Mesenchymal stem cell (in vitro differentiated cells and primary cell): Measurements from ENCODE around the gene CNIH4.
"Not testable (repeated sequence)": the region's sequence is repeated elsewhere in the genome, so short reads cannot be mapped to it uniquely, and the experiment has no call there.

Experiments used
- DNase-seq: peaks from one replicate; pipeline ENCODE4 v3.0.0-alpha.2; 2013
- H2AFZ ChIP-seq: one replicate; pipeline ENCODE4 v1.6.1; 2013; ENCODE audit warnings: low read depth, mild to moderate bottlenecking, control low read depth, inconsistent platforms, low read length, moderate library complexity
- H2AK5ac ChIP-seq: 2 replicates; pipeline ENCODE4 v1.6.1; 2013; ENCODE audit warnings: low read length, moderate library complexity, mild to moderate bottlenecking, inconsistent platforms; ENCODE audit not compliant: severe bottlenecking
- H2BK120ac ChIP-seq: one replicate; pipeline ENCODE4 v1.6.1; 2013; ENCODE audit warnings: low read depth, mild to moderate bottlenecking, inconsistent platforms, low read length, moderate library complexity
- H2BK12ac ChIP-seq, 2 experiments: one replicate each; pipeline ENCODE4 v1.6.1; 2013; ENCODE audit warnings: inconsistent platforms in 2 of 2, low read length in 2 of 2, mild to moderate bottlenecking in 2 of 2, moderate library complexity in 2 of 2, control low read depth in 1 of 2
- H2BK15ac ChIP-seq: one replicate; pipeline ENCODE4 v1.6.1; 2013; ENCODE audit warnings: mild to moderate bottlenecking, low read depth, inconsistent platforms; ENCODE audit not compliant: poor library complexity, severe bottlenecking
- H2BK5ac ChIP-seq: 2 replicates; pipeline ENCODE4 v1.6.1; 2013; ENCODE audit warnings: low read depth, mild to moderate bottlenecking, low read length, control low read depth, inconsistent platforms; ENCODE audit not compliant: poor library complexity, severe bottlenecking
- H3K14ac ChIP-seq, 2 experiments: one replicate each; pipeline ENCODE4 v1.6.1; 2013; ENCODE audit warnings: inconsistent platforms in 2 of 2, low read length in 2 of 2, control low read depth in 1 of 2, mild to moderate bottlenecking in 1 of 2, moderate library complexity in 1 of 2
- H3K18ac ChIP-seq, 2 experiments: one replicate each; pipeline ENCODE4 v1.6.1; 2013; ENCODE audit warnings: inconsistent platforms in 2 of 2, low read length in 2 of 2, control low read depth in 1 of 2, low read depth in 1 of 2, mild to moderate bottlenecking in 1 of 2
- H3K23ac ChIP-seq, 2 experiments: one replicate each; pipeline ENCODE4 v1.6.1; 2013; ENCODE audit warnings: inconsistent platforms in 2 of 2, low read length in 2 of 2, mild to moderate bottlenecking in 2 of 2, moderate library complexity in 2 of 2, control low read depth in 1 of 2
- H3K27ac ChIP-seq: 2 replicates; pipeline ENCODE4 v1.5.1; 2013; ENCODE audit warnings: mild to moderate bottlenecking, moderate library complexity, low read length, control low read depth, inconsistent platforms; ENCODE audit not compliant: poor library complexity, severe bottlenecking
- H3K27me3 ChIP-seq, 2 experiments: 2 replicates each; pipeline versions ENCODE4 v1.6.1 to v1.7.0; 2013; ENCODE audit warnings: low read length in 2 of 2, mild to moderate bottlenecking in 2 of 2, moderate library complexity in 2 of 2, control low read depth in 1 of 2, inconsistent platforms in 1 of 2; ENCODE audit not compliant: control insufficient read depth in 1 of 2, insufficient read depth in 1 of 2
- H3K36me3 ChIP-seq, 2 experiments: 2 replicates each; pipeline versions ENCODE4 v1.6.1 to v1.7.0; 2013; ENCODE audit warnings: low read length in 2 of 2, control low read depth in 1 of 2, inconsistent platforms in 1 of 2, low read depth in 1 of 2, mild to moderate bottlenecking in 1 of 2; ENCODE audit not compliant: insufficient read depth in 2 of 2, control insufficient read depth in 1 of 2
- H3K4ac ChIP-seq, 2 experiments: one replicate each; pipeline ENCODE4 v1.6.1; 2013; ENCODE audit warnings: inconsistent platforms in 2 of 2, low read length in 2 of 2, mild to moderate bottlenecking in 2 of 2, moderate library complexity in 2 of 2, control low read depth in 1 of 2, low read depth in 1 of 2
- H3K4me1 ChIP-seq: 2 replicates; pipeline ENCODE4 v1.6.1; 2013; ENCODE audit warnings: low read depth, low read length, control low read depth; ENCODE audit not compliant: control insufficient read depth, insufficient read depth
- H3K4me2 ChIP-seq: 2 replicates; pipeline ENCODE4 v1.6.1; 2013; ENCODE audit warnings: low read length, mild to moderate bottlenecking, inconsistent platforms; ENCODE audit not compliant: poor library complexity, severe bottlenecking
- H3K4me3 ChIP-seq, 2 experiments: 2 replicates each; pipeline versions ENCODE4 v1.5.1 to v1.7.0; 2013; ENCODE audit warnings: low read length in 2 of 2, mild to moderate bottlenecking in 2 of 2, control low read depth in 1 of 2, low read depth in 1 of 2; ENCODE audit not compliant: insufficient read depth in 1 of 2
- H3K79me1 ChIP-seq: replicated peaks from 2 replicates; pipeline ENCODE4 v1.6.1; 2013; ENCODE audit warnings: mild to moderate bottlenecking, control low read depth, low read length, inconsistent platforms; ENCODE audit not compliant: poor library complexity, severe bottlenecking
- H3K9ac ChIP-seq: 2 replicates; pipeline ENCODE4 v1.7.0; 2013; ENCODE audit warnings: mild to moderate bottlenecking, low read length, moderate library complexity
- H3K9me3 ChIP-seq: 2 replicates; pipeline ENCODE4 v1.7.0; 2013; ENCODE audit warnings: mild to moderate bottlenecking, low read length; ENCODE audit not compliant: control insufficient read depth
- H4K8ac ChIP-seq: one replicate; pipeline ENCODE4 v1.6.1; 2013; ENCODE audit warnings: inconsistent platforms, mild to moderate bottlenecking, low read length, moderate library complexity
- H4K91ac ChIP-seq: one replicate; pipeline ENCODE4 v1.6.1; 2013; ENCODE audit warnings: mild to moderate bottlenecking, low read length, inconsistent platforms
- WGBS: methylation state at CpG from one replicate; pipeline ENCODE4 v1.1.7; 2013; ENCODE audit warnings: mixed read lengths; 5-methylcytosine and 5-hydroxymethylcytosine counted together

The CNIH4 gene

GRCh38 chr1:224340453-224341384, 16.0 kb upstream of the CNIH4 start:
- not testable (repeated sequence) for H3K27me3 ChIP-seq, H2BK120ac ChIP-seq, H3K4me1 ChIP-seq, H2BK5ac ChIP-seq, DNase-seq, H2AK5ac ChIP-seq, H3K4ac ChIP-seq, H3K36me3 ChIP-seq, H3K79me1 ChIP-seq, H2BK12ac ChIP-seq, H3K27ac ChIP-seq
- WGBS, result 14% methylated on average over 27 of the region's 36 CpGs
- Histone ChIP-seq H3K4me2 (peak overlapping the region; percentile 87), H3K18ac (peak overlapping the region in 1 of 2 experiments; percentile 13), H3K9me3 (peaks cover 22% of the 10 kb centered on the region), H4K8ac (peak overlapping the region; percentile 23), H3K9ac (peak overlapping the region; percentile 60), H2BK15ac (peak overlapping the region; percentile 74), H2AFZ (peak overlapping the region; percentile 48), H4K91ac (peak overlapping the region; percentile 7), H3K23ac (peak overlapping the region in 1 of 2 experiments; percentile 99), H3K14ac (peak overlapping the region in 1 of 2 experiments; percentile 83), H3K4me3 (peak overlapping the region; percentile 66 to 81)

- H3K23ac ChIP-seq, result no peak overlapping the region
- no peak overlapping the region for H3K9ac ChIP-seq
- no peak overlapping the region for H3K18ac ChIP-seq
- H3K14ac ChIP-seq, result no peak overlapping the region
- H3K36me3 ChIP-seq, result no peaks in the 10 kb centered on the region
- H2AK5ac ChIP-seq, result no peak overlapping the region
- no peak overlapping the region for H4K8ac ChIP-seq
- H2AFZ ChIP-seq, result no peak overlapping the region
- no peak overlapping the region for H3K4ac ChIP-seq
- H4K91ac ChIP-seq, result no peak overlapping the region
- H3K27ac ChIP-seq, result no peak overlapping the region
- no peak overlapping the region for H2BK12ac ChIP-seq
- no peak overlapping the region for H3K4me2 ChIP-seq
- no peak for DNase-seq
- no peak overlapping the region for H2BK5ac ChIP-seq
- peaks cover 6% of the 10 kb centered on the region for H3K4me1 ChIP-seq
- peaks cover 2% of the 10 kb centered on the region for H3K79me1 ChIP-seq
- H3K4me3 ChIP-seq, result no peak overlapping the region
- no peak overlapping the region for H2BK15ac ChIP-seq
- H2BK120ac ChIP-seq, result no peak overlapping the region
- no peaks in the 10 kb centered on the region for H3K27me3 ChIP-seq
- 22% methylated on average over 3 of the region's 3 CpGs for WGBS
- peaks cover 22% of the 10 kb centered on the region for H3K9me3 ChIP-seq
Measured at GRCh38 chr1:224343679-224344078, 13.0 kb upstream of the CNIH4 start.

GRCh38 chr1:224348137-224348536, 8.5 kb upstream of the CNIH4 start:
- H2AFZ ChIP-seq, result no peak overlapping the region
- H2BK15ac ChIP-seq, result no peak overlapping the region
- H3K18ac ChIP-seq, result no peak overlapping the region
- H2BK12ac ChIP-seq, result no peak overlapping the region
- H3K4me3 ChIP-seq, result no peak overlapping the region
- H3K9ac ChIP-seq, result no peak overlapping the region
- H2AK5ac ChIP-seq, result no peak overlapping the region
- no peaks in the 10 kb centered on the region for H3K27me3 ChIP-seq
- H3K23ac ChIP-seq, result no peak overlapping the region
- no peak overlapping the region for H4K91ac ChIP-seq
- no peaks in the 10 kb centered on the region for H3K4me1 ChIP-seq
- H3K36me3 ChIP-seq, result no peaks in the 10 kb centered on the region
- H3K9me3 ChIP-seq, result peaks cover 15% of the 10 kb centered on the region
- DNase-seq, result no peak
- no peak overlapping the region for H2BK5ac ChIP-seq
- H3K27ac ChIP-seq, result no peak overlapping the region
- no peak overlapping the region for H3K4me2 ChIP-seq
- H2BK120ac ChIP-seq, result no peak overlapping the region
- H3K4ac ChIP-seq, result no peak overlapping the region
- WGBS, result no CpG with 5 or more reads among the region's 2 CpGs
- H4K8ac ChIP-seq, result no peak overlapping the region
- H3K14ac ChIP-seq, result no peak overlapping the region
- no peaks in the 10 kb centered on the region for H3K79me1 ChIP-seq

- not testable (repeated sequence) for DNase-seq, H2AK5ac ChIP-seq, H4K8ac ChIP-seq, H3K27me3 ChIP-seq, H2AFZ ChIP-seq, H3K18ac ChIP-seq, H3K4me2 ChIP-seq, H2BK12ac ChIP-seq, H3K4me3 ChIP-seq, H3K4ac ChIP-seq, H2BK120ac ChIP-seq, H3K9ac ChIP-seq, H3K9me3 ChIP-seq, H3K36me3 ChIP-seq, H4K91ac ChIP-seq, H3K23ac ChIP-seq, H3K79me1 ChIP-seq, H3K4me1 ChIP-seq, H3K27ac ChIP-seq, H3K14ac ChIP-seq, H2BK15ac ChIP-seq, H2BK5ac ChIP-seq
- 97% methylated on average over 30 of the region's 30 CpGs for WGBS
Measured at GRCh38 chr1:224349716-224350115, 7.0 kb upstream of the CNIH4 start.
